Fibroblast of pulmonary artery (primary cell): Measurements from ENCODE around the gene ARHGAP42.
A peak's percentile ranks its signal among the peaks of the same experiment; 100 is the strongest.

Experiments used
- DNase-seq: peaks from one replicate; pipeline ENCODE4 v3.0.0-alpha.2; 2010; ENCODE audit warnings: low read depth
- H3K4me3 ChIP-seq: replicated peaks from 2 replicates; pipeline ENCODE4 v1.5.1; 2011; ENCODE audit warnings: low read depth, mild to moderate bottlenecking, control low read depth, low read length, moderate library complexity
- CTCF ChIP-seq: IDR thresholded peaks from 2 replicates; pipeline ENCODE4 v1.5.1; 2011; ENCODE audit warnings: mild to moderate bottlenecking, control low read depth, low read length, inconsistent platforms; ENCODE audit errors: missing control alignments

Gene ARHGAP42

GRCh38 chr11:100774132-100774531 is 87.0 kb downstream of the ARHGAP42 start:
- no peak for DNase-seq
- TF ChIP-seq CTCF, result no peak
- no peak overlapping the region for H3K4me3 ChIP-seq

GRCh38 chr11:100774859-100775258 is 87.8 kb downstream of the ARHGAP42 start:
- no peak overlapping the region for H3K4me3 ChIP-seq
- TF ChIP-seq CTCF, result no peak
- DNase-seq, result no peak

DNA sequence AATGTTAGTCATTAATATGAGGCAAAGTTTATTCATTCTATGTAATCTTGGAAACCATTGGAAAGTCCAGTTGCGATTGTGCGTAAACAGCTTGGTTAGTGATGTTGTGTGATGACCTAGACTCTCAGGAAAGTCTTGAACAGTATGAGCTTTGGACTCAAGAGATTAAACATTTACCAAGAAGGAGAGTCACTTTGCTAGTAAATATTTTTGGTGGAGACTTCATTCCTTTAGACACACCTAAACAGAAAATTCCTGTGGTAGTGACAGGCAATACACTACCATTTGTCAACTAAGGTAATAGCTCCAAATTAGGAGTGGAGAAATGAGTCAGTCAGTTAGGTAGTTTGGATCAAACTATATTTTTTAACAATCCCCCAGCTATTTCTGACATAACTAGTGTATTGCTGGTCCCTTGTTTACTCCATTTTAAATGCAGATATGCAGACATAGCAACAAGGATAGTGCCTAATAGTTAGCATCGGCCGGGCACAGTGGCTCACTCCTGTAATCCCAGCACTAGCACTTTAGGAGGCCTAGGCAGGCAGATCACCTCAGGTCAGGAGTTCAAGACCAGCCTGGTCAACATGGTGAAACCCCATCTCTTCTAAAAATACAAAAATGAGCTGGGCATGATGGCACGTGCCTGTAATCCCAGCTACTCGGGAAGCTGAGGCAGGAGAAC is 89.3 kb downstream of the ARHGAP42 start:
- H3K4me3 ChIP-seq, result no peak overlapping the region
- no peak for TF ChIP-seq CTCF
- DNase-seq, result peak; percentile 78

DNA sequence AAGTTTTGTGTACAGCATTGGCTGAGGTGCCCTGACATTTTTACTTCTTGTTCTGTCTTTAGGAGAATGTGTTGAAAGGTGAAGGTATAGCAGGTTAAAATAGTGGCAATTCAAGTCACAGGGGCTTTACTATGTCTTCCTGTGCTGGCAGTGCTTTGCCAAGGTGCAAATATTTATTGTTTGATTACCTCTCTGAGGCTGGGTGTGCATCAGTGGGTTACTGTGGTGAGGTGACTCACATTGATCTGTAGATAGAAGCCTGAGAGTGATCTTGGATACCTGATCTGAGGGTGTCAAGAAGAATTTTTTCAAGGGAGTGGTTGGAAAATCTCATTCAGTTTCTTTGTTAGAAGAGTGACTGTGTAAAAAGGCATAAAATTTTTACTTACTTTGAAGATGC is 90.0 kb downstream of the ARHGAP42 start:
- DNase-seq, result no peak
- no peak for TF ChIP-seq CTCF
- H3K4me3 ChIP-seq, result no peak overlapping the region

DNA sequence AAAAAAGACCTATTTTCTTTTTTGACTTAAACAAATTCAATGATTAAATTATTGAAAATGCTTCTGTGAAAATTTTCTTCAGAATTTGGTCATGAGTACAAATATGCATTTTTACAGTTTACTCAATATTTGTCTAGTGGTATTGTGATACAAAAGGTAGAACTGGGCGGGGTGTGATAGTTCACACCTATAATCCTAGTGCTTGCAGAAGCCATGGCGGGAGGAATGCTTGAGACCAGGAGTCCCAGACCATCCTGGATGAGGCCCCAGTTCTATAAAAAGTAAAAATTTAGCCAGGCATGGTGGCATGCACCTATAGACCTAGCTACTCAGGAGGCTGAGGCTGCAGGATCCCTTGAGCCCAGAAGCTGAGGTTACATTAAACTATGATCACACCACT is 90.6 kb downstream of the ARHGAP42 start:
- DNase-seq, result no peak
- no peak overlapping the region for H3K4me3 ChIP-seq
- no peak for TF ChIP-seq CTCF

DNA sequence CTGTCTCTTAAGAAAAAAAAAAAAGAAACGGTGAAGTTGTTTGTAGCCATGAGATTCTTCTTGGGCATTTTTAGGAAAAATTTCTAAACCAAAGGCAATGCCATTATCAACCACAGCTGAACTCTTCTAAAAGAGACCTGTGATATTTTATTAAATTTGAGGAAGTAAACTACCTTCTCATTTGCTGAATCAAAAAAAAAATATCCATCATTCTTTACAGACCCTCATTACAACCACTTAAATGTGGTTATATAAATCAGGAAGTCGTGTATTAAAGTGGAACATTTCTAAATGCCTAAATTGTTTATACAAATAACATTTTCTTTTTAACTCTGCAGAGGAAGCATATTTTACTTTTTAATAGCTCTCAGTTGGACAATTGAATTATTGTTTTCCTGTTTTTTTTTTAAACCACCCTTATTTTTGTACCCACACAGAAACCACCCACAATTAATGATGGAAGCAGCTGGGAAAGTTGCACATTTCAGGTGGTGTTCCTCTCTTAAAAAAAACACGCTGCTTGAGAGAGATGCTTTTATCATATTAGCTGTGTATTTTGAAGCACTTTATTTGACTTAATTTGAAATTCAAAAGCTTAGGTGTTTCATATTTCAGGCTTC is 91.2 kb downstream of the ARHGAP42 start:
- no peak for DNase-seq
- H3K4me3 ChIP-seq, result no peak overlapping the region

More for the DNA sequence above, 91.2 kb downstream of the ARHGAP42 start:
- TF ChIP-seq CTCF, result no peak
